ENCODE results near the gene PHOSPHO1. TPM values are rescaled to one million over a fixed set of nuclear protein-coding genes. Genes with fewer than 3 reads are reported as not detected.

PHOSPHO1 gene
- total and polyA plus RNA-seq, 2 of the 13 experiments (the other 11 are each of a cell fraction or from before 2014, with no cell fraction given), result not detected

DNA sequence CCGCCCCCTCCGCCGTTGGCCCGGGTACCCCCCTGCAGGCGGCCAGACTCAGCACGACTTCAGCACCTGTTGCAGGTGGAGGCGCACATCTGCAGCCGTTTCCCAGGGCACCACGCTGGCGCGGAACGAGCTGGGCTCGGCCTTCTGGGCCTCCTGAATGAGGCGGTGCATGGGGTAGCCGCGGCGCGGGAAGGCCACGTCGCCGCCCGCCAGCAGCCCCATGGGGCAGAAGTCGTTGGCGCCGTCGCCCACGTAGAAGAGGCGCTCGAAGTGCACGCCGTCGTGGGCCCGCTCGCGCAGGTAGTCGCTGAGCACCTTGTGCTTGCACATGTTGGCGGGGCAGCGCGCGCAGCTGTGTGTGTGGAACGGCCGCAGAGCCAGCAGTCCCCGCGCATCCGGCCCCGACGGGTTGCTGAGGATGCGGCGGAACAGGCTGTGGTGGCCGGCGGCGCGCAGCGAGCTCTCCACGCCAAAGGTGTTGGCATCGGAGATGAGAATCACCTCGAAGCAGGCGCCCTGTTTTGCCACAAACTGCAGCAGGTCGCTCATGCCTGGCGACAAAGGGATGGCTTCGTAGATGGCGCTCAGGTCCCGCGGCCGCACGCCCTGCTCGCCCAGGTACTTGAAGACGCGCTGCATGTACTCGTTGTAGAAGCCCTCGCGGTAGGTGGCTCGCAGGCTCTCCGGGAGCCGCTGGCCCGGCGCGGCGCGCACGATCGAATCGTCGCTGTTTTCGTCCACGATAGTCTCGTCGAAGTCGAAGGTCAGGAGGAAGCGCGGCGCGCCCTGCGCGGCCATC lies 6.2 kb downstream of the PHOSPHO1 start (continued):
- TF ChIP-seq, protein P1, sequence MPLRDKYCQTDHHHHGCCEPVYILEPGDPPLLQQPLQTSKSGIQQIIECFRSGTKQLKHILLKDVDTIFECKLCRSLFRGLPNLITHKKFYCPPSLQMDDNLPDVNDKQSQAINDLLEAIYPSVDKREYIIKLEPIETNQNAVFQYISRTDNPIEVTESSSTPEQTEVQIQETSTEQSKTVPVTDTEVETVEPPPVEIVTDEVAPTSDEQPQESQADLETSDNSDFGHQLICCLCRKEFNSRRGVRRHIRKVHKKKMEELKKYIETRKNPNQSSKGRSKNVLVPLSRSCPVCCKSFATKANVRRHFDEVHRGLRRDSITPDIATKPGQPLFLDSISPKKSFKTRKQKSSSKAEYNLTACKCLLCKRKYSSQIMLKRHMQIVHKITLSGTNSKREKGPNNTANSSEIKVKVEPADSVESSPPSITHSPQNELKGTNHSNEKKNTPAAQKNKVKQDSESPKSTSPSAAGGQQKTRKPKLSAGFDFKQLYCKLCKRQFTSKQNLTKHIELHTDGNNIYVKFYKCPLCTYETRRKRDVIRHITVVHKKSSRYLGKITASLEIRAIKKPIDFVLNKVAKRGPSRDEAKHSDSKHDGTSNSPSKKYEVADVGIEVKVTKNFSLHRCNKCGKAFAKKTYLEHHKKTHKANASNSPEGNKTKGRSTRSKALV (CRISPR knock-in tag; IDR thresholded peaks at IDR 0.05), result peak; percentile 95
- TF ChIP-seq CENPT (CRISPR knock-in tag; IDR thresholded peaks at IDR 0.05; ENCODE audit: low read depth) (0 out of 2 replicates have a peak, but pooled peaks have one; percentile 31), SNAPC2 (CRISPR knock-in tag; IDR thresholded peaks at IDR 0.05) (no peak), CHCHD3 (CRISPR knock-in tag; IDR thresholded peaks at IDR 0.05) (0 out of 2 replicates have a peak, but pooled peaks have one; percentile 78), SALL1 (CRISPR knock-in tag; IDR thresholded peaks at IDR 0.05) (peak; percentile 11; the same call in 1 of the 2 replicates), HOXA7 (CRISPR knock-in tag; IDR thresholded peaks at IDR 0.05) (no peak), ZNF724P (CRISPR knock-in tag; IDR thresholded peaks at IDR 0.05; ENCODE audit: borderline replicate concordance) (peak; percentile 57; the same call in 1 of the 2 replicates), ZNF777 (CRISPR knock-in tag; IDR thresholded peaks at IDR 0.05) (peak; percentile 73), ATF7-NPFF (CRISPR knock-in tag; IDR thresholded peaks at IDR 0.05; ENCODE audit: low read depth) (0 out of 2 replicates have a peak, but pooled peaks have one; percentile 43), MTF2 (CRISPR knock-in tag; IDR thresholded peaks at IDR 0.05; ENCODE audit: borderline replicate concordance) (peak; percentile 56; the same call in 1 of the 2 replicates), BHLHE40 (IDR thresholded peaks at IDR 0.05; ENCODE audit: low read length) (no peak), FOXM1 (CRISPR knock-in tag; IDR thresholded peaks at IDR 0.05) (0 out of 2 replicates have a peak, but pooled peaks have one; percentile 30), EZH2 (conservative IDR thresholded peaks at IDR 0.05; ENCODE audit: low read depth, low read length) (0 out of 2 replicates have a peak, but pooled peaks have one; percentile 45), ZNF768 (CRISPR knock-in tag; IDR thresholded peaks at IDR 0.05) (peak; percentile 9; the same call in 1 of the 2 replicates), HES4 (CRISPR knock-in tag; IDR thresholded peaks at IDR 0.05; ENCODE audit: borderline replicate concordance) (0 out of 2 replicates have a peak, but pooled peaks have one; percentile 32)
- TF ChIP-seq, protein P2, sequence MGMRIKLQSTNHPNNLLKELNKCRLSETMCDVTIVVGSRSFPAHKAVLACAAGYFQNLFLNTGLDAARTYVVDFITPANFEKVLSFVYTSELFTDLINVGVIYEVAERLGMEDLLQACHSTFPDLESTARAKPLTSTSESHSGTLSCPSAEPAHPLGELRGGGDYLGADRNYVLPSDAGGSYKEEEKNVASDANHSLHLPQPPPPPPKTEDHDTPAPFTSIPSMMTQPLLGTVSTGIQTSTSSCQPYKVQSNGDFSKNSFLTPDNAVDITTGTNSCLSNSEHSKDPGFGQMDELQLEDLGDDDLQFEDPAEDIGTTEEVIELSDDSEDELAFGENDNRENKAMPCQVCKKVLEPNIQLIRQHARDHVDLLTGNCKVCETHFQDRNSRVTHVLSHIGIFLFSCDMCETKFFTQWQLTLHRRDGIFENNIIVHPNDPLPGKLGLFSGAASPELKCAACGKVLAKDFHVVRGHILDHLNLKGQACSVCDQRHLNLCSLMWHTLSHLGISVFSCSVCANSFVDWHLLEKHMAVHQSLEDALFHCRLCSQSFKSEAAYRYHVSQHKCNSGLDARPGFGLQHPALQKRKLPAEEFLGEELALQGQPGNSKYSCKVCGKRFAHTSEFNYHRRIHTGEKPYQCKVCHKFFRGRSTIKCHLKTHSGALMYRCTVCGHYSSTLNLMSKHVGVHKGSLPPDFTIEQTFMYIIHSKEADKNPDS (CRISPR knock-in tag; IDR thresholded peaks at IDR 0.05), result no peak
- TF ChIP-seq, protein P3, sequence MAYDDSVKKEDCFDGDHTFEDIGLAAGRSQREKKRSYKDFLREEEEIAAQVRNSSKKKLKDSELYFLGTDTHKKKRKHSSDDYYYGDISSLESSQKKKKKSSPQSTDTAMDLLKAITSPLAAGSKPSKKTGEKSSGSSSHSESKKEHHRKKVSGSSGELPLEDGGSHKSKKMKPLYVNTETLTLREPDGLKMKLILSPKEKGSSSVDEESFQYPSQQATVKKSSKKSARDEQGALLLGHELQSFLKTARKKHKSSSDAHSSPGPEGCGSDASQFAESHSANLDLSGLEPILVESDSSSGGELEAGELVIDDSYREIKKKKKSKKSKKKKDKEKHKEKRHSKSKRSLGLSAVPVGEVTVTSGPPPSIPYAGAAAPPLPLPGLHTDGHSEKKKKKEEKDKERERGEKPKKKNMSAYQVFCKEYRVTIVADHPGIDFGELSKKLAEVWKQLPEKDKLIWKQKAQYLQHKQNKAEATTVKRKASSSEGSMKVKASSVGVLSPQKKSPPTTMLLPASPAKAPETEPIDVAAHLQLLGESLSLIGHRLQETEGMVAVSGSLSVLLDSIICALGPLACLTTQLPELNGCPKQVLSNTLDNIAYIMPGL (CRISPR knock-in tag; IDR thresholded peaks at IDR 0.05; ENCODE audit: borderline replicate concordance in 1 of 2, low read depth in 1 of 2), result 0 out of 4 replicates have a peak, but pooled peaks of 1 of the 2 experiments have one; percentile 5
